ENCODE measurements around the gene MXRA8.
"Not testable (repeated sequence)": the region's sequence is repeated elsewhere in the genome, so short reads cannot be mapped to it uniquely, and the experiment has no call there.

The MXRA8 gene

GRCh38 chr1:1320666-1321448 is 37.5 kb downstream of the MXRA8 start:
- no peak overlapping the region for H3K27ac Mint-ChIP-seq
- H3K36me3 Mint-ChIP-seq (ENCODE audit: low read depth), result peaks cover 21% of the 10 kb centered on the region
- no peak overlapping the region for H3K4me3 Mint-ChIP-seq
- H3K27me3 Mint-ChIP-seq, result no peaks in the 10 kb centered on the region
- H3K9me3 Mint-ChIP-seq, result no peaks in the 10 kb centered on the region
- H3K4me1 Mint-ChIP-seq (ENCODE audit: low read depth), result peaks cover 16% of the 10 kb centered on the region

DNA sequence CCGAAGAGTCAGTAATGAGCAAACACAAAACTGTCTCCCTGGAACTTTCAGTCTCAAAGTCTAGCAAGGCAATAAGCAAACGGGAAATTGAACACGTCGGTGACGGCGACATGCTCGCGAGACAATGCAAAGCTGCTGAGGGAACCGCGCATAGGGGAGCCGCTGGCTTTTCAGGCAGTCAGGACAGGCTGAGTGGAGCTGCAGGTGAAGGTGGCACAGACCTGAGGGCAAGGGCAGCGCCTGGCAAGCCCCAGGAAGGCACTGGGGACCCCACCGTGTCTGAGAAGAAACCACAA is 38.8 kb downstream of the MXRA8 start:
- peaks cover 28% of the 10 kb centered on the region for H3K36me3 Mint-ChIP-seq (ENCODE audit: low read depth)
- H3K4me1 Mint-ChIP-seq (ENCODE audit: low read depth), result peaks cover 16% of the 10 kb centered on the region
- no peaks in the 10 kb centered on the region for H3K27me3 Mint-ChIP-seq
- no peak overlapping the region for H3K4me3 Mint-ChIP-seq
- H3K9me3 Mint-ChIP-seq, result no peaks in the 10 kb centered on the region
- H3K27ac Mint-ChIP-seq, result no peak overlapping the region

DNA sequence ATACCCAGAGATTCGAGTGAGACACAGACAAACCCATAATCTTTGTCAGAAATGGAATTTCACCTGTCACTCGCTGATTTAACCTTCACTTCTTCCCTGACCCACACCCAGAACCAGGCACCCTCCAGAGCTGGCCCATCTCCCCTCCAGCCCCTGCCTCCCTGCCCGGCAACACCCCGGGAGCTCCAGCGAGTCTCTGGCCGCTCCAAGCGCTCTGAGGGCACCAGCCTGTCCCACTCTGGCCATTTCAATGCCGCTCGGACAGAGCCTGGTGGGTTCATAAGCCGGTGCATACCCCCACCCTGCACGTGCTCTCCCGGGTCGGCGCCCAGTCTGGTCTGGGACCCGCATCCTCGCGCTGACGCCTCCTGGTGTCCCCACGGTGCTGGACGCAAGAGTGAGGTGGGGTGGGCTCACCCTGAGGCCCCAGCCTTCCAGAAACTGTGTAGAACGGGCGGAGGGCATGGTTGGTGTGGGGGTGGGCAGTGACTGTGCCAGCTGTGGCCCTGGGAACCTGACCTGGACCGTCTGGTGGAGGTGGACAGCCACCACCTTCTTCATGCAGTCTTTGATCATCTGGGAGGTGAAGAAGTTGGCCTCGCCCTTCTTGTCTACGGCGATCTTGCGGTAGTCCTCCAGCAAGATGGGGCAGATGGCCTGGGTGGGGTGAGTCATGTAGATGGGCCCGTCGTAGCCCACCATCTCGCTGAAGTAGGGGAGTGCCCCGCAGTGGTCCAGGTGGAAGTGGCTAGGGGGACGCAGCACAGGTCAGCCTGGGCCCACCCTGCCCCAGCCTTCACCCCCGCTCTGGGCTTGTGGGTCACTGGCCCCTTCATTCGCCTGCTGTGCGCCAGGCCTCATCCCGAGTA is 39.3 kb downstream of the MXRA8 start:
- H3K27ac Mint-ChIP-seq, result no peak overlapping the region
- H3K9me3 Mint-ChIP-seq, result no peaks in the 10 kb centered on the region
- H3K36me3 Mint-ChIP-seq (ENCODE audit: low read depth), result peaks cover 28% of the 10 kb centered on the region
- peaks cover 16% of the 10 kb centered on the region for H3K4me1 Mint-ChIP-seq (ENCODE audit: low read depth)
- no peak overlapping the region for H3K4me3 Mint-ChIP-seq
- no peaks in the 10 kb centered on the region for H3K27me3 Mint-ChIP-seq

DNA sequence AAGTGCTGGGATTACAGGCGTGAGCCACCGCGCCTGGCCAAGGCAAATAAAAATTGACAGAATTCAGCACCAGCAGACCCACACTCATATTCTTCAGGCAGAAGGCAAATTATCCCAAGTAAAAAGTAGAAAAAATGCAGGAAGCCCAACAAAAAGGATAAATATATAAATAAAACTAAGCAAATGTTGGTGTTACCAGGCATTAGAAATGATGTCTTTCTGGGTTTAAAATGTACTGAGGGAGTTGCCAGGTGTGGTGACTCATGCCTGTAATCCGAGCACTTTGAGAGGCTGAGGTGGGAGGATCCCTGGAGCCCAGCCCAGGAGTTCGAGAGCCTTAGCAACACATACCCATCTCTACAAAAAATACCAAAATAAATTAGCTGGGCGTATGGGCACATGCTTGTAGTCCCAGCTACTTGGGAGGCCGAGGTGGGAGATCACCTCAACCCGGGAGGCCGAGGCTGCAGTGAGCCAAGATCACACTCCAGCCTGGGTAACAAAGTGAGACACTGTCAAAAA is 40.2 kb downstream of the MXRA8 start:
- Mint-ChIP-seq H3K4me1 (ENCODE audit: low read depth) (peaks cover 11% of the 10 kb centered on the region), H3K27me3 (no peaks in the 10 kb centered on the region), H3K4me3 (no peak overlapping the region), H3K27ac (no peak overlapping the region), H3K36me3 (ENCODE audit: low read depth) (peaks cover 27% of the 10 kb centered on the region), H3K9me3 (no peaks in the 10 kb centered on the region)

- peaks cover 27% of the 10 kb centered on the region for H3K36me3 Mint-ChIP-seq (ENCODE audit: low read depth)
- H3K27ac Mint-ChIP-seq, result no peak overlapping the region
- H3K27me3 Mint-ChIP-seq, result no peaks in the 10 kb centered on the region
- peaks cover 5% of the 10 kb centered on the region for H3K4me1 Mint-ChIP-seq (ENCODE audit: low read depth)
- no peaks in the 10 kb centered on the region for H3K9me3 Mint-ChIP-seq
- no peak overlapping the region for H3K4me3 Mint-ChIP-seq
Observed at GRCh38 chr1:1317420-1317819, 40.9 kb downstream of the MXRA8 start.

DNA sequence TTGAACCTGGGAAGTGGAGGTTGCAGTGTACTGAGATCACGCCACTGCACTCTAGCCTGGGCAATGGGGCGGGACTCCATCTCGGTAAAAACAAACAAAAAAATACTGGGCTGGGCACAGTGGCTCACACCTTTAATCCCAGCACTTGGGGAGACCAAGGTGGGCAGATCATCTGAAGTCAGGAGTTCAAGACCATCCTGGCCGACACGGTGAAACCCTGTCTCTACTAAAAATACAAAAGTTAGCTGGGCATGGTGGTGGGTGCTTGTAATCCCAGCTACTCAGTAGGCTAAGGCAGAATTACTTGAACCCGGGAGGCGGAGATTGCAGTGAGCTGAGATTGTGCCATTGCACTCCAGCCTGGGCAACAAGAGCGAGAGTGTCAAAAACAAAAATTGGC is 42.2 kb downstream of the MXRA8 start:
- peaks cover 27% of the 10 kb centered on the region for H3K36me3 Mint-ChIP-seq (ENCODE audit: low read depth)
- H3K4me3 Mint-ChIP-seq; H3K27me3 Mint-ChIP-seq; H3K9me3 Mint-ChIP-seq; H3K4me1 Mint-ChIP-seq (ENCODE audit: low read depth); H3K27ac Mint-ChIP-seq: not testable (repeated sequence)

DNA sequence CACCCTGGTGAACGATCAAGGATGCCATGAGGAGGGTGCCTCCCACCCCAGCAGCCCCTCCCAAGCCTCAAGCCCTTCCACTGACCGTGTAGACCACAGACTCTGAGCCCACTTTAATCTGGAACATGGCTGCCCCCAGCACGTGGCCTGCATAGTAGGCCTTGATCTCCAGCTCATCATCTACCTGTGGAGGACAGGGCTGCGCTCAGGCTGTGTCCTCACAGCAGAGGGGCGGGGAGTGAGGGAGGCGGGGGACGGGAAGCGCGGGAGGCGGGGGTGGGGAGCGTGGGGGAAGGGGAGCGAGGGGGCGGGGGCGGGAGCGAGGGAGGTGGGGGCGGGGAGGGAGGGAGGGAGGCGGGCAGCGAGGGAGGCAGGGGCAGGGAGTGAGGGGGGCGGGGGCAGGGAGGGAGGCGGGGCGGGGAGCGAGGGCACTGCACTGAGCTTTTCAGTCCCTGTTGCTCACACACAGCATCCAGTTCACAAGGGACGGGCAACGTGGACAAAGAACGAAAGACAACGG is 42.9 kb downstream of the MXRA8 start:
- Mint-ChIP-seq H3K27me3 (no peaks in the 10 kb centered on the region), H3K27ac (no peak overlapping the region), H3K36me3 (ENCODE audit: low read depth) (peaks cover 27% of the 10 kb centered on the region), H3K9me3 (no peaks in the 10 kb centered on the region), H3K4me1 (ENCODE audit: low read depth) (no peaks in the 10 kb centered on the region), H3K4me3 (no peak overlapping the region)

DNA sequence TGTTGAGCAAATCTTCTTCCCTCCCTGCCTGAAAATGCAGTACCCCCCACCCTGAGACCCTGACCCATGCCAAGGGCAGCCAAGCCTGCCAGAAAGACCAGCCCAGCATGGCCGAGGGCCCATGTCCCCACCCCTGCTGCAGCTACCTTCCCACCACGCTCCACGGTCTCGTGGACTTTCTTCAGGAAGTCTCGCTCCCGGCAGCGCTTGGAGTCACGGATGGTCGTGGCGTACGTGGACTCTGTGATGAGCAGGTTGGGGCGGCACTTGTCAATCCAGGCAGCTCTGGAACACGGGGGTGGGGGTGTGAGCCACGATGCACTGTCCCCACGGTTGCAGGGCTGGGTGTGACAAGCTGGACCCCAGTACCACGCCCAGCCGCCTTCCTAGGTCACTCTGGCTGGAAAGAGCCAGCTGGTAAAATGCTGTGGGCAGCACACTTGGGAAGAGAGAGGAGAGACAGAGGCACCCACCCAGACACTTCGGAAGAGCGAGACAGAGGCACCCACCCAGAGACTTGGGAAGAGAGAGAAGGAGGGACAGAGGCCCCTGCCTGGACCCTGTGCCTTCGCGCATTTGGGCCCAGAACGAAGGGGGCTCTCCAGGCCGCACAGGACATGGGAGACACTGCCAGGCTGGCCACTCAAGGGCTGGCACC is 43.5 kb downstream of the MXRA8 start:
- Mint-ChIP-seq H3K36me3 (ENCODE audit: low read depth) (peaks cover 22% of the 10 kb centered on the region), H3K27ac (no peak overlapping the region), H3K4me1 (ENCODE audit: low read depth) (no peaks in the 10 kb centered on the region), H3K9me3 (no peaks in the 10 kb centered on the region), H3K27me3 (no peaks in the 10 kb centered on the region), H3K4me3 (no peak overlapping the region)

DNA sequence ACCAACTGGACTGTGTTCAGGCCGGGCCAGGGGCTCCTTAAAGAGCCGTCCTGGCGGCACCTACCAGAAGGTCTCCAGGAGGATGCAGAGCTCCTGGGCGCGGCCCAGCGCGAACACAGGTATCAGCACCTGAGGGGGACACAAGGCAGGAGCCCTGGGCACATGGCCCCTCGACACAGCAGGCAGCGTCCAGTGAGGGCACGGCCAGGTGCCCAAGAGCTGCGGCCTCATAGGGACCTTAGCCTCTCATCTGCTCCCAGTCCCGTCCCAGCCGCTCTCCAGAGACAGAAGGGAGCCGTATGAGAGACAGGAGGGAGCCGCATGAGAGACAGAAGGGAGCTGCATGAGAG is 44.1 kb downstream of the MXRA8 start:
- no peaks in the 10 kb centered on the region for H3K9me3 Mint-ChIP-seq
- no peaks in the 10 kb centered on the region for H3K27me3 Mint-ChIP-seq
- H3K4me3 Mint-ChIP-seq, result no peak overlapping the region
- no peaks in the 10 kb centered on the region for H3K4me1 Mint-ChIP-seq (ENCODE audit: low read depth)
- H3K27ac Mint-ChIP-seq, result no peak overlapping the region
- peaks cover 18% of the 10 kb centered on the region for H3K36me3 Mint-ChIP-seq (ENCODE audit: low read depth)

DNA sequence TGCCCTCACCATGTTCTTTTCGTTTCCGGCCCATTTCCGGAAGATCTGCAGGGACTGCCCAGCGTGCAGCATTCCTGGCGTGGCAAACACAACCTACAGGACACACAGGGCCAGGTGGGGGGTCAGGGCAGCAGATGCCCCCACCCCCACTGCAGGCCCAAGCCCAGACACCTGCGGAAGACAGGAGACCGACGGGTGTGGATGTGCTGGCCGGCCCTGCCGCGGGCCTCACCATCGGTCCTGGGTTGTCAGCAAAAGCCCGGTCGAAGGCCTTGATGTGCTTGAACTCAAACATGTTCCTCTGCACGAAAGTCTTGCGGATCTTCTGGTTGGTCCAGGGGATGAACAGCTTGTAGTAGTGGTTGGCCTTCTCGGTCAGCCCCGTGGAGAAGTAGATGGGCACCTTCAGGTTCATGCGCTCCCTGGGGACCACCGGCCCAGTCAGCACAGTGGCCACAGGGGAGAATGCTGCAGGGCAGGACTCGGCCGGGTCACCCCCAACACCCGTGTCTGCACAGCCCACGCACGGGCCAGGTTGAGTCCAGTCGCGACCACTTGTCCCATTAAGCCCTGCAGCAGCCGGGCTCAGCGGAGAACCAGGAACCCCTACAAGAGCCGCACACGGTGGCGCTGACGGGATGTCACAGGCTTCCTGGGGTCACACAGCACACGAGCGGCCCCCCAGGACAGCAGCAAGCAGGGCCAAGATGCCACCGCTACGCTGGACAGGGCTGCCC is 44.7 kb downstream of the MXRA8 start:
- no peaks in the 10 kb centered on the region for H3K4me1 Mint-ChIP-seq (ENCODE audit: low read depth)
- no peaks in the 10 kb centered on the region for H3K27me3 Mint-ChIP-seq
- no peaks in the 10 kb centered on the region for H3K9me3 Mint-ChIP-seq
- H3K27ac Mint-ChIP-seq, result peak overlapping the region; percentile 31
- peaks cover 18% of the 10 kb centered on the region for H3K36me3 Mint-ChIP-seq (ENCODE audit: low read depth)
- no peak overlapping the region for H3K4me3 Mint-ChIP-seq

DNA sequence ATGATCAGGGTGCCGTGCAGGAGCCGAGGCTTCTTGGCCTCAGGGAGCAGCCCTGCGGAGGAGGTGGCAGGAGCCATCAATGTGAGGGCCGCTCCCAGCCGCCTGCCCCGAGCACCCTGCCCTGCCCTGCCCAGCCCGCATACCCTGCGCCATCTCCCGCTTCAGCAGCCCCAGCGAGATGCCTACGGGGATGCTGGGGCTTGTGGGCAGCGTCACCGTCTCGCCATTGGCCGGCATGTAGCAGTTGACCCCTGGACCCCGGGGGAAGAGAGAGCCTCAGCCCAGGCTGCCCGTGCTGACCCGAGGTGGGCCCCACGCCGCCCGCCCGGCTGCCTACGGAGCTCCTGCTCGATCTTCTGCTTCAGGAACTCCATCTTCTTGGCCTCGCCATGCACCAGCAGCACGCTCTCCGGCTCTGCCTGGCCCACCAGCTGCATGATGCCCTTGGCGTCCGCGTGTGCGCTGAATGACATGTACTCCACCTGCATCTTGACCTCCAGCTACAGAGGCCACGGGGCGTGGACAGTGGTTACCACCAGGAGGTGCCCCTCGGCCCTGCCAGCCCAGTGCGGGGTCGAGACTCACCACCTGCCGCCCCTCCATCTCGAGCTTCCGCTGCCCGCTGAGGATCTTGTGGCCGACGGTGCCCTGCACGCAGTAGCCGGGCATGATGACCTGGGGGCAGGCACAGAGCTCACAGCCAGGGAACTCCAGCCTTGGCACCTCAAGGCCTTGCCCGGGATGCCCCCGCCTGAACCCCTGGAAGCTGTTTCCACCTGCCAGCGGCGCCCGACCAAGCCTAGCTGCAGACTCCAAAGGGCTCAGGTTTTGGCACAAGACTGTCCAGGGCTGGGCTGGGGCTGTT is 45.7 kb downstream of the MXRA8 start:
- Mint-ChIP-seq H3K4me3 (no peak overlapping the region), H3K27ac (no peak overlapping the region), H3K4me1 (ENCODE audit: low read depth) (no peaks in the 10 kb centered on the region), H3K36me3 (ENCODE audit: low read depth) (peaks cover 18% of the 10 kb centered on the region), H3K9me3 (no peaks in the 10 kb centered on the region), H3K27me3 (no peaks in the 10 kb centered on the region)

- Mint-ChIP-seq H3K4me1 (ENCODE audit: low read depth) (peaks cover 9% of the 10 kb centered on the region), H3K36me3 (ENCODE audit: low read depth) (peaks cover 12% of the 10 kb centered on the region), H3K27me3 (no peaks in the 10 kb centered on the region), H3K27ac (no peak overlapping the region), H3K4me3 (no peak overlapping the region), H3K9me3 (no peaks in the 10 kb centered on the region)
Observed at GRCh38 chr1:1311107-1312104, 46.9 kb downstream of the MXRA8 start.

DNA sequence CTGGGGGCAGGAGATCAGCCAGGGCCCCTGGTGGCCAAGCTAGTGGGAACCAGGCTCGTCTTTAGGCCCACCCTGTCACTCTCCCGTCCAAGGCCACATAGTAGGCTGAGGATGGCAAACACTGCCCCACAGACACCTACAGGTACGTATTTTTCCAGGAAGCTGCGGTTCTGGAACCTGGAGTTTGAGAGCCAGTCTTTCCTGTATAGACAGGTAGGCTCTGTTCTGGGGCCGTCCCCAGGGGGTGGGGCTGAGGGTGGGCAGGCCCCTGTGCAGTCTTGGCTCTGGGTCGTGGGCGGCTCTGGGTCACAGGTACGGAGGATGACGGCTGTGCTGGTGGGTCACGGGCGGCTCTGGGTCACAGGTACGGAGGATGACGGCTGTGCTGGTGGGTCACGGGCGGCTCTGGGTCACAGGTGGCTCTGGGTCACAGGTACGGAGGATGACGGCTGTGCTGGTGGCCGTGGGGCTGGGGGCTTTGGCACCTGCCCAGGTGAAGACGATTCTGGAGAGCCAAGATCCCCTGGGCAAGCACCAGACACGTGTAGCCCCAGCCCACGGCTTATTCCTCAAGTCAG is 47.8 kb downstream of the MXRA8 start:
- H3K36me3 Mint-ChIP-seq (ENCODE audit: low read depth), result peaks cover 8% of the 10 kb centered on the region
- H3K4me1 Mint-ChIP-seq (ENCODE audit: low read depth), result peaks cover 16% of the 10 kb centered on the region
- no peaks in the 10 kb centered on the region for H3K9me3 Mint-ChIP-seq
- H3K4me3 Mint-ChIP-seq, result peak overlapping the region; percentile 14
- H3K27me3 Mint-ChIP-seq, result no peaks in the 10 kb centered on the region
- H3K27ac Mint-ChIP-seq, result no peak overlapping the region
